Stimulated activated naive CD4-positive, alpha-beta T cell treated with Interleukin-2 at 50 U/mL for 16 hours (primary cell): ENCODE measurements around the gene HEXA.

ENCODE experiments used
- DNase-seq: peaks from one replicate; lab custom pipeline; 2025; lab: John Stamatoyannopoulos, UW

Gene HEXA

DNA sequence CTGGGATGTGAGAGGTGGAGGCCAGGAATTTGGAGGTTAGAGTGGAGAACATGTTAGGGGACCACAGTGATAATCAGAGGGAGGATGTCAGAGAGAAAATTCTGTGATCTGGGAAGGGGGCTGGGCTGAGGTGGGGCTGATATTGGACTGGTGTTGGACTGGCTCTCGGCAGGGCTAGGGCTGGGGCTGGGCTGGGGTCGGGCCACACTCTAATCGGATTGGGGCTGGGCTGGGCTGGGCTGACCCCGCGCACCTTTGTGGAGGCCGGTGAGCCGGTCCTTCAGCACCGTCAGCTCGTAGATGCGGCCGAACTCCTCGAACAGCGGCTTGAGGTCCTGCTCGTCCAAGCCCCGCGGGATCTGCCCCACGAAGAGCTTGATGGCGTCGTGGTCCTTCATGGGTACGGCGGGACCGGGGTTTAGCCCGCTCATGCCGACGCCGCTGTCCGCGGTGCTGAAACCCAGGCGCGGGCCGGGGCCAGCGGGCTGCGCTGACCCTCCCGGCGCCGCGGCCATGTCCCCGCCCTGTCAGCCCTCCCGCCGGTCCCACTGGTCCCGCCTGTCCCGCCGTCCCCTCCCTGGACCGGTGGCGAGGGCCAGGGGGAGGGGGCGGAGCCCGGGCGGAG lies 56.3 kb downstream of the HEXA start:
- no peak for DNase-seq

DNA sequence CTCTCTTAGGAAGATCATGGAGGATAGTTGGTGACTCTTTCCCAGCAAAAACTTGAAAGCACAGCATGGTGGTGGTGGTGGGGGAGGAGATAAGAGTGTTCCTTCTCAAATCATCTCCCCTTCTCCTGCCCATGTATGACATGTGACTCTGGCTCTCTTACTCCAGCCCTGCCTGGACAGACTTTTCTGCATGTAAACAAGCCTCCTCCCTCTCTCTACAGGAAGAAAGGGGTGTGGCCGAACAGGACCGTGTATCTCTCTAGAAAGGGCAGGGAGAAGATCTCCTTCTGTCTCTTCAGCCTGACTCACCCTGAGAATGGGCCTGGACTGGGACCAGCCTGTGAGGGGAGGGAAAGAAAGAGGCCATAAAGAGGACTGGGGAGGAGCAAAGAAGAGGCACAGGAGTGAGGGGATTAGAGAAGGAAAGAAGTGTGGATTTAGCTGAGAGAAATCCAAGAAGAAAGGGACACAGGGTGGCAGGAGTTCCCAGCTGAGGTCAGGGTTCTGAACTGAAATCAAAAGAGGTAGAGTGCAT lies 57.3 kb downstream of the HEXA start:
- DNase-seq = no peak

GRCh38 chr15:72315706-72316370 lies 60.0 kb downstream of the HEXA start:
- no peak for DNase-seq

DNA sequence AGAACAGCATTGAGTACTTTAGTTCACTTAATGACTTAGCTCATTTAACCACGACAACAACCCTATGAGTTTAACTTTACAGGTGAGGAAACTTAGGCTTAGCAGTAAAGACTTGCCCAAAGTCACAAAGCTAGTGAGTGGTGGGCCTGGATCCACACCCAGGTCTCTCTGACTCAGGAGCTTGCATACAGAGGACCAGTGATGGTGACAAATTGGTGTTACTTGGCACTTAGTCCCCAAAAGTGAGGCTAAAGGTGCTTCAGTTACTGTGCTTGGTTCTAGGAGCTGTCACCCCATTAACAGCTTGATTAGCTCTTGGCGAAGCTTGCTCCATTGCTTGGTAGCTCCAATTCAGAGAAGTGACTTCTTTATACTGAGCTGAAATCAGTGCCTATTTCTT lies 61.9 kb downstream of the HEXA start:
- DNase-seq = no peak

DNA sequence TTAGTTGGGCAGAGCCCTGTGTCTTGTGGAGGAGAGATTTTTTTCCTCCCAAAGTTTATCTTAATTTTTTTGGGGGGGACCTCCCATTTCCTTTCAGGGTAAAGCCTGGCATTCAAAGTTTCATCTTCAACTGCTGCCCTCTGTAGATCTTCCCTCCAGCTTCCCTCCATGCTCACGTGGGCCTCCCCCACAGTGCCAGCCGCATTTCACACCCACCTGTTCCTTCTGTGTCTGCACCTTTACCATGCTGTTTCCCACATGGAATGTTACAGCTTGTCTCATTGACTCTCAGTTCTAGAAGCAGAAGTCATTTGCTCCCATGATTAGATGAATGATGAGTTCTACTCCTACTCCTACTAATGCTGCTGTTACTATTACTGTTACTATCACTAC lies 62.4 kb downstream of the HEXA start:
- DNase-seq = no peak

- DNase-seq = peak; percentile 43
Observed at GRCh38 chr15:72312605-72313447, 63.0 kb downstream of the HEXA start.

DNA sequence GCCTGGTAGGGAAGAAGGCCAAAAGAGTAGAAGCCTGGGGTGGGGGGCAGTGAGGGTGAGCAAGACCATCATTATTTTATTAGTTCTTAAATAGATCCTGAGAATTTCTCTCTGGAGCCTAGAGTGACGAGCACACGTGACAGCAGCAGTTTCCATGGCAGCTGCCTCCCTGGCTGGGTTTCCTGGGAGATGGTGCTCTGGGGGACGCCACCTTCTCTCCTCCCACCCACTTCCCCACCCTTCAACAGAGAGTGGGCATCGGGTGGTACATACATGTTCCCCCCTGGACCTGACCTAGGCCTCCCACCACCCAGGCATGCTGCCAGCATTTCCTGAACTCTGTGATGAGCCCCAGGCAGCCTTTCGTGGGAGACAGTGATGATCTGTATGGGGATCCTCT lies 68.8 kb downstream of the HEXA start:
- no peak for DNase-seq

DNA sequence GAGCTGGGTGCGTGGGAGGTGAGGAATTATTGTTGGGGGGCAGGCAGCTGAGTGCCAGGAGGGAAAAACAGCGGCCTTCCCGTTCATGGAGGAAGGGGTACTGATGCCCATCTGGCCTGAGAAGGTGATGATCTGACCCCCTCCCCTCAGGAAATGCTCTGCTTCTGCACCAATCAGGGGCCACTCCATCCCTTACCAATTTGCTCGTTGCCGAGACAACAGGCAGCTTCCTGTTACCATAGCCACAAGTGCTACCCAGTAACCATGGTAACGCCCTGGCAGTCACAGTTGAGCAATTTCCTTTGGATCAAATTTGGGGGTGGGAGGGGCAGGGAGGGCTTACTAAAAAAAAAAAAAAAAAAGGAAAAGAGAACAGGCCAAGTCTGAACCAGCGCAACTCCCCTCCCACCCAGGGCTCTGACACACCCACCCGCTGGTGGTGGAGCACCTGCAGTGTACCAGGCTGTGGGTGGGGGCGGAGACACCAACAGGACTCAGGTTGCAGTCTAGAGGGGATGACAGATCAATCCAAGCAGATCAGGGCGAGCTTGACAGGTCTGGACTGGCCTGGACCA lies 69.5 kb downstream of the HEXA start:
- peak; percentile 17 for DNase-seq

- no peak for DNase-seq
Observed at GRCh38 chr15:72304596-72304995, 71.2 kb downstream of the HEXA start.

- no peak for DNase-seq
Observed at GRCh38 chr15:72302955-72303354, 72.9 kb downstream of the HEXA start.
